H9 (cell line): ENCODE data around the gene CENPC. TPM values are rescaled to one million over a fixed set of nuclear protein-coding genes. Genes with fewer than 3 reads are reported as not detected.

Source experiments
- DNase-seq: peaks from one replicate; pipeline ENCODE4 v3.0.0-alpha.2; 2017
- H2AFZ ChIP-seq: one replicate; pipeline ENCODE4 v1.6.1; 2013; ENCODE audit warnings: mild to moderate bottlenecking, low read length, control low read depth, moderate library complexity
- H2AK5ac ChIP-seq: 2 replicates; pipeline ENCODE4 v1.6.1; 2013; ENCODE audit warnings: low read length, control low read depth, mixed read lengths; ENCODE audit not compliant: insufficient read length
- H2BK120ac ChIP-seq: one replicate; pipeline ENCODE4 v1.6.1; 2013; ENCODE audit warnings: low read depth, mild to moderate bottlenecking, low read length, control low read depth, inconsistent platforms; ENCODE audit not compliant: poor library complexity, severe bottlenecking
- H2BK12ac ChIP-seq: 2 replicates; pipeline ENCODE4 v1.6.1; 2013; ENCODE audit warnings: low read length, control low read depth, mixed read lengths, low read depth; ENCODE audit not compliant: insufficient read length
- H2BK15ac ChIP-seq: 2 replicates; pipeline ENCODE4 v1.6.1; 2013; ENCODE audit warnings: low read depth, low read length, control low read depth
- H2BK20ac ChIP-seq: one replicate; pipeline ENCODE4 v1.6.1; 2013; ENCODE audit warnings: low read depth, mild to moderate bottlenecking, low read length, control low read depth, inconsistent platforms; ENCODE audit not compliant: poor library complexity, severe bottlenecking
- H2BK5ac ChIP-seq: 2 replicates; pipeline ENCODE4 v1.6.1; 2013; ENCODE audit warnings: low read length, control low read depth, mixed read lengths; ENCODE audit not compliant: insufficient read length
- H3K14ac ChIP-seq: 2 replicates; pipeline ENCODE4 v1.6.1; 2013; ENCODE audit warnings: low read length, control low read depth; ENCODE audit not compliant: insufficient read depth
- H3K18ac ChIP-seq: 2 replicates; pipeline ENCODE4 v1.6.1; 2013; ENCODE audit warnings: low read depth, mild to moderate bottlenecking, mixed read lengths, low read length, control low read depth; ENCODE audit not compliant: insufficient read length
- H3K23ac ChIP-seq: 2 replicates; pipeline ENCODE4 v1.6.1; 2013; ENCODE audit warnings: low read length, control low read depth, mixed read lengths, low read depth; ENCODE audit not compliant: insufficient read length
- H3K23me2 ChIP-seq: 2 replicates; pipeline ENCODE4 v1.6.1; 2013; ENCODE audit warnings: low read depth, mild to moderate bottlenecking, mixed read lengths, low read length, control low read depth; ENCODE audit not compliant: insufficient read length, poor library complexity, severe bottlenecking
- H3K27ac ChIP-seq: 2 replicates; pipeline ENCODE4 v1.5.1; 2013; ENCODE audit warnings: low read length, control low read depth, mixed read lengths, low read depth; ENCODE audit not compliant: insufficient read length
- H3K27me3 ChIP-seq: 2 replicates; pipeline ENCODE4 v1.6.1; 2013; ENCODE audit warnings: low read length, control low read depth, inconsistent platforms; ENCODE audit not compliant: insufficient read depth
- H3K4ac ChIP-seq: 2 replicates; pipeline ENCODE4 v1.6.1; 2013; ENCODE audit warnings: low read depth, mild to moderate bottlenecking, control low read depth, inconsistent platforms, low read length, moderate library complexity
- H3K4me1 ChIP-seq: 2 replicates; pipeline ENCODE4 v1.6.1; 2013; ENCODE audit warnings: low read length, control low read depth, inconsistent platforms; ENCODE audit not compliant: insufficient read depth
- H3K4me2 ChIP-seq: 2 replicates; pipeline ENCODE4 v1.6.1; 2013; ENCODE audit warnings: low read length, control low read depth, mixed read lengths; ENCODE audit not compliant: insufficient read length, insufficient read depth
- H3K56ac ChIP-seq: 2 replicates; pipeline ENCODE4 v1.6.1; 2013; ENCODE audit warnings: low read depth, mild to moderate bottlenecking, mixed read lengths, low read length, control low read depth; ENCODE audit not compliant: insufficient read length
- H3K79me1 ChIP-seq: 2 replicates; pipeline ENCODE4 v1.6.1; 2013; ENCODE audit warnings: low read depth, mild to moderate bottlenecking, moderate library complexity, low read length, control low read depth, inconsistent platforms; ENCODE audit not compliant: insufficient read depth, poor library complexity, severe bottlenecking
- H3K79me2 ChIP-seq: 2 replicates; pipeline ENCODE4 v1.6.1; 2013; ENCODE audit warnings: low read length, control low read depth, inconsistent platforms; ENCODE audit not compliant: insufficient read depth
- H3K9ac ChIP-seq: 2 replicates; pipeline ENCODE4 v1.6.1; 2013; ENCODE audit warnings: low read length, control low read depth, mixed read lengths; ENCODE audit not compliant: insufficient read length; ENCODE audit errors: extremely low read depth
- H3K9me3 ChIP-seq: one replicate; pipeline ENCODE4 v1.6.1; 2013; ENCODE audit warnings: low read depth, low read length, inconsistent platforms; ENCODE audit not compliant: control insufficient read depth
- H3T11ph ChIP-seq: one replicate; pipeline ENCODE4 v1.6.1; 2013; ENCODE audit warnings: mild to moderate bottlenecking, low read length, control low read depth, inconsistent platforms
- H4K20me1 ChIP-seq: one replicate; pipeline ENCODE4 v1.6.1; 2013; ENCODE audit not compliant: control insufficient read depth, insufficient read length, insufficient read depth
- H4K5ac ChIP-seq: 2 replicates; pipeline ENCODE4 v1.6.1; 2013; ENCODE audit warnings: low read depth, mild to moderate bottlenecking, mixed read lengths, low read length, control low read depth; ENCODE audit not compliant: insufficient read length
- H4K8ac ChIP-seq: replicated peaks from 2 replicates; pipeline ENCODE4 v1.6.1; 2013; ENCODE audit warnings: low read length, control low read depth, mixed read lengths, low read depth; ENCODE audit not compliant: insufficient read length
- H4K91ac ChIP-seq: 2 replicates; pipeline ENCODE4 v1.6.1; 2013; ENCODE audit warnings: low read depth, mild to moderate bottlenecking, moderate library complexity, mixed read lengths, low read length, control low read depth; ENCODE audit not compliant: insufficient read length
- H3K27ac Mint-ChIP-seq, 3 experiments: 2 replicates in 2 of 3; 3 replicates in 1 of 3; pipeline ENCODE4 v1.8.0; 2020 to 2021; ENCODE audit warnings: mixed read lengths in 3 of 3, mild to moderate bottlenecking in 1 of 3, moderate library complexity in 1 of 3
- H3K27me3 Mint-ChIP-seq: 2 replicates; pipeline ENCODE4 v1.8.0; 2021; ENCODE audit warnings: low read depth, mild to moderate bottlenecking, moderate library complexity, mixed read lengths
- H3K36me3 Mint-ChIP-seq, 3 experiments: 2 replicates in 2 of 3; 3 replicates in 1 of 3; pipeline ENCODE4 v1.8.0; 2020 to 2021; ENCODE audit warnings: low read depth in 3 of 3, mixed read lengths in 3 of 3; ENCODE audit not compliant: insufficient read depth in 1 of 3
- H3K4me1 Mint-ChIP-seq, 2 experiments: 2 replicates each; pipeline ENCODE4 v1.8.0; 2020; ENCODE audit warnings: mixed read lengths in 2 of 2
- H3K4me3 Mint-ChIP-seq, 2 experiments: 2 replicates in 1 of 2; 3 replicates in 1 of 2; pipeline ENCODE4 v1.8.0; 2020 to 2021; ENCODE audit warnings: mild to moderate bottlenecking in 2 of 2, mixed read lengths in 2 of 2, moderate library complexity in 1 of 2
- H3K9me3 Mint-ChIP-seq, 2 experiments: 2 replicates in 1 of 2; 3 replicates in 1 of 2; pipeline ENCODE4 v1.8.0; 2020; ENCODE audit warnings: mild to moderate bottlenecking in 2 of 2, mixed read lengths in 2 of 2, moderate library complexity in 1 of 2
- WGBS: extraction: QIAGEN DNeasy Blood & Tissue Kit; methylation state at CpG from one replicate; pipeline ENCODE4 v1.1.7; 2013; ENCODE audit warnings: missing lambda C conversion rate, low lambda C conversion rate, mixed read lengths; ENCODE audit not compliant: insufficient read length; ENCODE audit errors: extremely low coverage; 5-methylcytosine and 5-hydroxymethylcytosine counted together
- total RNA-seq: library from RNA; stranded (reverse); gene quantifications from 2 replicates; pipeline ENCODE4 v1.2.1, GENCODE V29; 2021
- TF ChIP-seq, protein P1 (sequence below): fragments of 200-600 bp; sonication (generic); conservative IDR thresholded peaks from 3 replicates; pipeline ENCODE4 v1.8.0; 2021; ENCODE audit warnings: antibody characterized with exemption, mild to moderate bottlenecking

The CENPC gene
- total RNA-seq, 1 experiment from 2014 or later: 18.8 TPM

DNA sequence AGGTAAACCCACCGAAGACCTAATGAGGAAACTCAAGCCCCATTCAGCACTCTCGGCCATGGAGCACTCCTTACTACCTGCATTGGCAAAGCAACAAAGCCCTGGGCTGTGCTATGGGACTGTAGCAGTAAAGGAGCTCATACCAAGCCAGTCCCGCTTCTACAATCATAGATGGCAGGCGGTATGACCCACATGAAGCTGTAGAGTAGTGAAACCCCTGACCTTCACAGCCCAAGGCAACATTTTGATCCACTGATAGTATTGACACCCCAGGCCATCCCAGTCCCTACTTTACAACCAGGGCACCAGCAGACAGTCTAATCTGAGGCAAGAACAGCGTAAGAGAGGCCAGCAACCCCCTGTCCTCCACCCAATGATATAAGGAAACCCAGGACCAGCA is 25.2 kb downstream of the CENPC start:
- H3K27ac ChIP-seq: no peak overlapping the region
- H2BK15ac ChIP-seq: no peak overlapping the region
- H2BK5ac ChIP-seq: no peak overlapping the region
- no peak overlapping the region for H2BK20ac ChIP-seq
- H3K4me2 ChIP-seq: no peak overlapping the region
- WGBS: no CpG with 5 or more reads among the region's 5 CpGs
- peak overlapping the region in 2 of 3 experiments; percentile 46 to 72; a peak in 2 of 7 replicates for H3K27ac Mint-ChIP-seq
- H3K9ac ChIP-seq: no peak overlapping the region
- H3K4me1 ChIP-seq: no peaks in the 10 kb centered on the region
- no peak overlapping the region; the same call in 1 of the 2 replicates for H3K14ac ChIP-seq
- H3K23ac ChIP-seq: no peak overlapping the region
- DNase-seq: no peak
- no peak overlapping the region for H2AK5ac ChIP-seq
- H2BK12ac ChIP-seq: no peak overlapping the region
- H2AFZ ChIP-seq: no peak overlapping the region
- H3K4me1 Mint-ChIP-seq: no peaks in the 10 kb centered on the region
- no peak overlapping the region for H4K91ac ChIP-seq
- no peaks in the 10 kb centered on the region for H3K79me1 ChIP-seq
- H4K5ac ChIP-seq: no peak overlapping the region
- no peak overlapping the region for H4K8ac ChIP-seq
- TF ChIP-seq, protein P1, sequence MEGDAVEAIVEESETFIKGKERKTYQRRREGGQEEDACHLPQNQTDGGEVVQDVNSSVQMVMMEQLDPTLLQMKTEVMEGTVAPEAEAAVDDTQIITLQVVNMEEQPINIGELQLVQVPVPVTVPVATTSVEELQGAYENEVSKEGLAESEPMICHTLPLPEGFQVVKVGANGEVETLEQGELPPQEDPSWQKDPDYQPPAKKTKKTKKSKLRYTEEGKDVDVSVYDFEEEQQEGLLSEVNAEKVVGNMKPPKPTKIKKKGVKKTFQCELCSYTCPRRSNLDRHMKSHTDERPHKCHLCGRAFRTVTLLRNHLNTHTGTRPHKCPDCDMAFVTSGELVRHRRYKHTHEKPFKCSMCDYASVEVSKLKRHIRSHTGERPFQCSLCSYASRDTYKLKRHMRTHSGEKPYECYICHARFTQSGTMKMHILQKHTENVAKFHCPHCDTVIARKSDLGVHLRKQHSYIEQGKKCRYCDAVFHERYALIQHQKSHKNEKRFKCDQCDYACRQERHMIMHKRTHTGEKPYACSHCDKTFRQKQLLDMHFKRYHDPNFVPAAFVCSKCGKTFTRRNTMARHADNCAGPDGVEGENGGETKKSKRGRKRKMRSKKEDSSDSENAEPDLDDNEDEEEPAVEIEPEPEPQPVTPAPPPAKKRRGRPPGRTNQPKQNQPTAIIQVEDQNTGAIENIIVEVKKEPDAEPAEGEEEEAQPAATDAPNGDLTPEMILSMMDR: no peak
- H2BK120ac ChIP-seq: no peak overlapping the region
- no peak overlapping the region for H3K56ac ChIP-seq
- no peak overlapping the region for H3K4ac ChIP-seq
- H3K9me3 ChIP-seq: no peaks in the 10 kb centered on the region
- H3K9me3 Mint-ChIP-seq: no peaks in the 10 kb centered on the region
- no peaks in the 10 kb centered on the region for H4K20me1 ChIP-seq
- H3K27me3 ChIP-seq: no peaks in the 10 kb centered on the region
- no peaks in the 10 kb centered on the region for H3K27me3 Mint-ChIP-seq
- H3K4me3 Mint-ChIP-seq: no peak overlapping the region
- no peaks in the 10 kb centered on the region for H3K23me2 ChIP-seq
- no peaks in the 10 kb centered on the region for H3K79me2 ChIP-seq
- H3T11ph ChIP-seq: no peak overlapping the region
- H3K18ac ChIP-seq: no peak overlapping the region
- peaks cover 3 to 14% (median 11%) of the 10 kb centered on the region in 3 experiments; a peak in 6 of 7 replicates for H3K36me3 Mint-ChIP-seq
